ENCODE data around the gene LGALS13. TPM values are rescaled to one million over a fixed set of nuclear protein-coding genes. Genes with fewer than 3 reads are reported as not detected.

Gene LGALS13
- total RNA-seq (not detected in 2 replicates), polyA plus RNA-seq (not detected in 2 replicates)

- no peaks in the 10 kb centered on the region for H3K79me2 ChIP-seq
- H3K4me2 ChIP-seq: no peak within 1 kb of the TSS
- no peak for DNase-seq (ENCODE audit: low spot score)
- no peak within 1 kb of the TSS for H3K4me3 ChIP-seq
- WGBS (ENCODE audit: low lambda C conversion rate, missing lambda C conversion rate): 40% methylated on average over 5 of the region's 5 CpGs
- H3K36me3 ChIP-seq (replicated peaks; ENCODE audit: insufficient read depth, low read depth): no peaks in the 10 kb centered on the region
- TF ChIP-seq CTCF (IDR thresholded peaks at IDR 0.05; ENCODE audit: poor library complexity) (no peak), EZH2phosphoT487 (IDR thresholded peaks at IDR 0.05; ENCODE audit: low read depth, severe bottlenecking, unreplicated experiment) (no peak), EZH2 (IDR thresholded peaks at IDR 0.05; ENCODE audit: borderline replicate concordance) (no peak)
- H4K20me1 ChIP-seq (ENCODE audit: insufficient read depth, poor library complexity, severe bottlenecking): no peaks in the 10 kb centered on the region
- H3K27ac ChIP-seq: no peak within 1 kb of the TSS
- H3K9me3 ChIP-seq (ENCODE audit: low read depth): no peaks in the 10 kb centered on the region
- no peaks in the 10 kb centered on the region for H3K27me3 ChIP-seq
- no peak within 1 kb of the TSS for H2AFZ ChIP-seq
- no peaks in the 10 kb centered on the region for H3K9me2 ChIP-seq (replicated peaks; ENCODE audit: insufficient read depth)
- H3K4me1 ChIP-seq (ENCODE audit: insufficient read depth): no peaks in the 10 kb centered on the region
These were observed at the start of gene LGALS13 for GRCh38 chr19:39602224-39602623. LGALS13 (plus strand) TSS chr19:39602524; CDS start chr19:39602569, 45 bp downstream.

GRCh38 chr19:39553082-39553652, 49.2 kb upstream of the LGALS13 start:
- Histone ChIP-seq H3K36me3 (replicated peaks; ENCODE audit: insufficient read depth, low read depth) (no peaks in the 10 kb centered on the region), H3K27me3 (peaks cover 8% of the 10 kb centered on the region), H3K4me2 (no peak overlapping the region), H3K9me2 (replicated peaks; ENCODE audit: insufficient read depth) (no peaks in the 10 kb centered on the region), H2AFZ (no peak overlapping the region), H3K4me1 (ENCODE audit: insufficient read depth) (no peaks in the 10 kb centered on the region), H3K27ac (no peak overlapping the region), H3K9me3 (ENCODE audit: low read depth) (no peaks in the 10 kb centered on the region), H3K4me3 (no peak overlapping the region), H3K79me2 (no peaks in the 10 kb centered on the region), H4K20me1 (ENCODE audit: insufficient read depth, poor library complexity, severe bottlenecking) (no peaks in the 10 kb centered on the region)
- WGBS (ENCODE audit: low lambda C conversion rate, missing lambda C conversion rate): 70% methylated on average over 7 of the region's 7 CpGs
- TF ChIP-seq EZH2phosphoT487 (IDR thresholded peaks at IDR 0.05; ENCODE audit: low read depth, severe bottlenecking, unreplicated experiment): no peak
- TF ChIP-seq EZH2 (IDR thresholded peaks at IDR 0.05; ENCODE audit: borderline replicate concordance): no peak
- no peak for TF ChIP-seq CTCF (IDR thresholded peaks at IDR 0.05; ENCODE audit: poor library complexity)
- no peak for DNase-seq (ENCODE audit: low spot score)

- TF ChIP-seq EZH2 (IDR thresholded peaks at IDR 0.05; ENCODE audit: borderline replicate concordance) (no peak), CTCF (IDR thresholded peaks at IDR 0.05; ENCODE audit: poor library complexity) (no peak), EZH2phosphoT487 (IDR thresholded peaks at IDR 0.05; ENCODE audit: low read depth, severe bottlenecking, unreplicated experiment) (no peak)
- H3K27ac ChIP-seq: no peak overlapping the region
- 83% methylated on average over 4 of the region's 4 CpGs for WGBS (ENCODE audit: low lambda C conversion rate, missing lambda C conversion rate)
- no peak overlapping the region for H3K4me3 ChIP-seq
- H3K4me2 ChIP-seq: no peak overlapping the region
- H4K20me1 ChIP-seq (ENCODE audit: insufficient read depth, poor library complexity, severe bottlenecking): no peaks in the 10 kb centered on the region
- H3K9me3 ChIP-seq (ENCODE audit: low read depth): no peaks in the 10 kb centered on the region
- no peaks in the 10 kb centered on the region for H3K36me3 ChIP-seq (replicated peaks; ENCODE audit: insufficient read depth, low read depth)
- H3K79me2 ChIP-seq: no peaks in the 10 kb centered on the region
- H3K9me2 ChIP-seq (replicated peaks; ENCODE audit: insufficient read depth): no peaks in the 10 kb centered on the region
- no peak overlapping the region for H2AFZ ChIP-seq
- peaks cover 10% of the 10 kb centered on the region for H3K27me3 ChIP-seq
- no peak for DNase-seq (ENCODE audit: low spot score)
- no peaks in the 10 kb centered on the region for H3K4me1 ChIP-seq (ENCODE audit: insufficient read depth)
These were observed 47.5 kb upstream of the LGALS13 start for GRCh38 chr19:39554701-39555311.
